Liver (tissue), 2 donors: ENCODE data around the gene TMUB1.

Experiments used
- CTCF ChIP-seq: fragments of 150-350 bp; IDR thresholded peaks from 2 replicates; pipeline ENCODE4 v1.5.1; 2017; ENCODE audit warnings: improper control_type of control experiment, low read depth, low read length; ENCODE audit not compliant: missing input control
- MAX ChIP-seq: IDR thresholded peaks from 2 replicates; pipeline ENCODE4 v1.6.1; 2016; ENCODE audit warnings: antibody characterized with exemption
- donor health status: healthy.

- TF ChIP-seq CTCF (no peak), MAX (no peak)
These were observed 42.2 kb upstream of the TMUB1 start for GRCh38 chr7:151125470-151125845.
